ENCODE data around the gene RASD1.
A peak's percentile ranks its signal among the peaks of the same experiment; 100 is the strongest.
"Not testable (repeated sequence)": the region's sequence is repeated elsewhere in the genome, so short reads cannot be mapped to it uniquely, and the experiment has no call there.

The RASD1 gene

DNA sequence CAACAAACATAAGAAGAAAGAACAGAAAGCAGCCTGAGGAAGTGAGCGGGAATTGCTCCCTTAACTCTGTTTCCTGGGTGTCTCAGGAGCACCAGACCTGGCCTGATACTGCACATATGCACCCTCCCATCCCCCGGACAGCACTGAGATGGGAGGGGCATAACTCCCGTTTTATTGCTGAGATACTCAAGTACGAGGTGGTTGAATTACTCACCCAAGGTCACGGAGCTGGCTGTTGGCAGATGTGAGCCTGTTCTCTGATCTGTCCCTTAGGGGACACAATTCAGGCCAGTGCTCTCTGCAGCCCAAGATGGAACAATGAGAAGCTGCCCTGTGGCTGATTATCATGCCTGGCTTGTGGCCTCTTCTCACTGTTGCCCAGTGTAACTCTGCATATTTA is 28.5 kb downstream of the RASD1 start:
- no peak for DNase-seq

DNA sequence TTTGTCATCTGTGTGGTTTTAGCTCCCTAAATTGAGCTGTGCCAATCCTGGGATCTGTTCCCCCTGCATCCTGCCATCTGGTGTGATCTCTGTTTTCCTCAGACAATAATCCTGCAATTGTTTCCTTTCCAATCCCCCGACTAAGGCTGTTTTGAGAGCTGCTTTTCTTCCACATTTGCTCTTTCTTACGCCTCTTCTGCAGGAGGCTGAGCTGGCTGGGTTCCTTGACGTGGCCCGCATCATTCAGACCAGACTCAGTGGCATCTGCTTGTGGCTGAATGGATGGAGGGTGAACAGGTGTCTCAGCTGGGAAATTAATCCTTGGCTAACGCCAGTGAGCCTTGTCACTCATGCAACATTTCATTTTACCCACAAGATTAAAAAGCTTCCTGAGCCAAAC is 29.2 kb downstream of the RASD1 start:
- peak; percentile 49 for DNase-seq

DNA sequence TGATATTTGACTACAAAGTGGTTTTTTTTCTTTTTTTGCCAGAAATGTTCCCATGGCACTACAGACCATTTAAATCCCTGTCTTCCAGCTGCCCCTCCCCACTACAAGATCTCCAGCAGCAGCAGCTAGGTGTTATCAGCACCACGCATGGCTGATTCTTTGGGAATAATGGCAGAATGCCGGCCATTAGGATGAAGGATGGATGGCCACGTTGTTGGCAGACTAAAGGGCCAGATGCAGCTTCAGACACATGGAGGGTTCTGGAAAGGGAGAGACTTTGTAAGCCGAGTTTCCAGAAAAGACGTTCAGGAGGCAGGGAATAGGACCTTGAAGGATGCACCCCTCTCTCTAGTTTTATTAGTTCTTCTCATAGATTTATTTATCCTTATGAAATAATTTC is 29.7 kb downstream of the RASD1 start:
- no peak for DNase-seq

DNA sequence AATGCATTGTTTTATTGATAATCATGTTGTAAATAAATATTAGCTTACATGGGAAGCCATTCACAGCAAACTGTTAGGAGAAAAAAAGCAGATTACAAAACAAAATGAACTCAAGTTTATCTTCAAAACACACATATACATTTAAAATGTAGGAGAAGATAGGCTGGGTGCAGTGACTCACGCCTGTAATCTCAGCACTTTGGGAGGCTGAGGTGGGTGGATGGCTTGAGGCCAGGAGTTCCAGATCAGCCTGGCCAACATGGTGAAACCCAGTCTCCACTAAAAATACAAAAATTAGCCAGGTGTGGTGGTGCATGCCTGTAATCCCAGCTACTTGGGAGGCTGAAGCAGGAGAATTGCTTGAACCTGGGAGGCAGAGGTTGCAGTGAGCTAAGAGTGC is 30.3 kb downstream of the RASD1 start:
- DNase-seq: not testable (repeated sequence)

DNA sequence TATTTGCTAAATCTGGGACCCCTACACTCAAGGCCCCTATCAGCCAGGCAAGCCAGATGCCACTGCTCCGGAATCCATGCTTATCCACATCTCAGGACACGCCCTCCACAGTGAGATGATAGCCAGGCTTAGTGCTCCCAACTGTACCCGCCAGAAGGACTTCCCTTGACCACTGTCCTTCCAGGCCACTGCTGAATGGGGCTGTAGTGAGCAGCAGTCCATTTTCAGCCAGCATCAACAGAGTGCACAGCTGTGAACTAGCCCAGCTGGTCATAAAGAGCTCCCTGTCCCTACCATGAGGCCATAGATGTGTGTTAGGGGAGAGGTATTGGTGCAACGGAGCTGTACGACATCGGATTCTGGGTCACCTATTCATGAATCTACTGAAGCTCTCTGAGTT is 32.4 kb downstream of the RASD1 start:
- no peak for DNase-seq

DNA sequence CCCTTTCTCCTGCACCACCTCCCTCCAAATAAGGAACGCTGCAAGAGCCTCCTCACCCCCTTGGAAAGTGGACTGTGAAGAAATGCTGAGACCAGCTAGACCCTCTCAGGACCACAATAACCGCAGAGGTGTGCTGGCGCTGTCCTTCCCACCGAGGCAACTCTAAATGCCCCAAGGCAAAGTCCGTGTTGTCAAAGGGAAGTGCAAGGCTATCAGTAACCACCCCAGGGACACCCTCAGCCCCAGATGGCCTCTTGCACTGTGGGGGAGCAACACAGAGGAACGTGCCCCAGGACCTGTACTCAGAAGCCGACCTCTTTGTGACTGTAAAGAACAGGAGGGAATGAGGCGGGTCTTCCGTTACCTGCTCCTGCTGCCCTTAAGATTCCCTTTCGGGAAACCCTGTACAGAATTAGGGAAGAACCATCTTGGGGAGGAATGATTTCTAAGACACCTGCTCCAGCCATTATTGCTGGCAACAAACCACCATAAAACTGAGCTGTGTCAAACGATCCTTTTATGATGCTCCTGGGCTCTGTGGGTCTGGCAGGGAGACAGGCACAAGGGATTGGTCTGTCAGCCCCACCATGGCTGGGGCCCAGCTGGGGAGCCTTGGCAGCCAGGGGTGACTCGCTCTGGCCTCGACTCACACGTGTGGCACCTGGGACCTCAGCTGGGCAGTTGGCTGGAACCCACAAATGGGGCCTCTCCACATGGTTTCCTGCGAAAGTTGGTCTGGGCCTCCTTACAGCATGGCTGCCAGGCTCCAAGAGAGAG is 34.0 kb downstream of the RASD1 start:
- no peak for DNase-seq

DNA sequence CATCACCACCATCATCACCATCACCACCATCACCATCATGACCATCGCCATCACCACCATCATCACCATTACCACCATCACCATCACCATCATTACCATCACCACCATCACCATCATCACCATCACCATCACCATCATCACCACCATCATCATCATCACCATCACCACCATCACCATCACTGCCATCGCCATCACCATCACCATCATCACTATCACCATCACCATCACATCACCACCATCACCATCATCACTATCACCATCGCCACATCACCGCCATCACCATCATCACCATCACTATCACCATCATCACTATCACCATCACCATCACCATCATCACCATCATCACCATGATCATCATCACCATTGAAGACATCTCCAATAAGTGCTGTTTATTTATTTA is 36.2 kb downstream of the RASD1 start:
- DNase-seq: no peak

DNA sequence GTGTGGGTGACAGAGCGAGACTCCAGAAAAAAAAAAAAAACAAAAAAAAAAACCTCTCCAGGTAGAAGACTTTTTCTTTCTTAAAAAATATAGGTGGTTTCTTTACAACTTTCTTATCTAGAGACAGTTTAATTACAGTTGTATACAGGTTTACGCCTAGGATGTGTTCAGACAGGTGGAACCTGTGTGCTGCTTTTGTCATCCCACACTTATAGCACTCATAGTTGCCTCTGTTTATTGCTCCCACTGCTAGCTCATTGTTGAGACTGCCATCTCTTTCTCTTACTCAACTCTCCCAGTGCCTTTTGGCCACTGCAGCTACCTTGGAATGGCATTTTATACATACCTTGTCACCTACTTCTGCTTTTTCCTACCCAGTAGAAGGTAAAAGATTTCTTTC is 38.5 kb downstream of the RASD1 start:
- no peak for DNase-seq

DNA sequence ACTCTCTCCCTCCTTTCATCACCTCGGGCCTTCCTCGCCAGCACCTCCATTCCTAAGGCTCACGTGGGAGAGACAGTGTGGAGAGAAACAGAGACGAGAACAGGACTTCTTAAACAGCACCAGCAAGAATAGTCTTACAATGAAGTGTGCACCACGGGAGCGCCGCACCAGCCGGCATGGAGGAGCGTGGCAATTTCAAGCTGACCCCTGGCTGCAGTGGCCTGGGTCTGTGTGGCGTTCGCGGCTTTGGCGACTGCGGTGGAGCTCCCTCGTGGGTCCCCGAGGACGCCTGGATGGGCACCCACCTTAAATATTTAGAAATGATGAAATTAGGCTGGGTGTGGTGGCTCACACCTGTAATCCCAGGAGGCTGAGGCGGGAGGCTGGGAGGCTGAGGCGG is 39.9 kb downstream of the RASD1 start:
- no peak for DNase-seq

DNA sequence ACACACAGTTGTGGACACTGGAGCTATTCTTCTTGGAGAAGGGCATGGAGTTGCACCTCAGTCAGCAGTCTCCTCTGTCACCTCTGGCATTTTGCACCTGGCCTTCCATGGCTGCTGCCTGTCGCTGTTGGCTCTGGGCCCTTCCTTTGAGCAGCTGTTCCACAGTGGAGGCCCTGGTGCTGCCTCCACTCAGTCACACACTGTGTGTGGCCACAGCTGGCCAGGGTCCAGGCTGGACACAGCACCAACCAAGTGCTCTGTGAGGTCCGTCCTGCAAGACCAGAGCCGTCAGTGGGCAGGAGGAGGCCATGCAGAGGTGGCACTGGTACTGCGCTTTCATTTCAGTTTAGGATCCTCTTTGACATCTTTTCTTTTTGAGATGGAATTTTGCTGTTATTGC is 41.0 kb downstream of the RASD1 start:
- no peak for DNase-seq

DNA sequence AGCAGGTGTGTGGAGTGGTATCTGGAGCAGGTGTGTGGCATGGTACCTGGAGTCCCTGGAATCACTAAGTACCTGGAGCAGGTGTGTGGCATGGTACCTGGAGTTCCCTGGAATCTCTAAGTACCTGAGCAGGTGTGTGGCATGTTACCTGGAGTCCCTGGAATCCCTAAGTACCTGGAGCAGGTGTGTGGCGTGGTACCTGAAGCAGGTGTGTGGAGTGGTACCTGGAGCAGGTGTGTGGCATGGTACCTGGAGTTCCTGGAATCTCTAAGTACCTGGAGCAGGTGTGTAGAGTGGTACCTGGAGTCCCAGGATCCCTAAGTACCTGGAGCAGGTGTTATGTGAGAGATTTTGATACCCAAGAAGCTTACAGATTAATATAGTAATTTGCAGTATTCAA is 41.5 kb downstream of the RASD1 start:
- DNase-seq: not testable (repeated sequence)

DNA sequence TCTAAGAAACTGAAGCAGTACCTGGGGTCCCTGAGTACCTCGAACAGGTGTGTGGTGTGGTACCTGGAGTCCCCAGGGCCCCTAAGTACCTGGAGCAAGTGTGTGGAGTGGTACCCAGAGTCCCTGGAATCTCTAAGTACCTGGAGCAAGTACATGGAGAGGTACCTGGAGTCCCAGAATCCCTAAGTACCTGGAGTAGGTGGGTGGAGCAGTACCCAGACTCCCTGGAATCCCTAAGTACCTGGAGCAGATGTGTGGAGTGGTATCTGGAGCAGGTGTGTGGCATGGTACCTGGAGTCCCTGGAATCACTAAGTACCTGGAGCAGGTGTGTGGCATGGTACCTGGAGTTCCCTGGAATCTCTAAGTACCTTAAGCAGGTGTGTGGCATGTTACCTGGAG is 41.9 kb downstream of the RASD1 start:
- DNase-seq: no peak

DNA sequence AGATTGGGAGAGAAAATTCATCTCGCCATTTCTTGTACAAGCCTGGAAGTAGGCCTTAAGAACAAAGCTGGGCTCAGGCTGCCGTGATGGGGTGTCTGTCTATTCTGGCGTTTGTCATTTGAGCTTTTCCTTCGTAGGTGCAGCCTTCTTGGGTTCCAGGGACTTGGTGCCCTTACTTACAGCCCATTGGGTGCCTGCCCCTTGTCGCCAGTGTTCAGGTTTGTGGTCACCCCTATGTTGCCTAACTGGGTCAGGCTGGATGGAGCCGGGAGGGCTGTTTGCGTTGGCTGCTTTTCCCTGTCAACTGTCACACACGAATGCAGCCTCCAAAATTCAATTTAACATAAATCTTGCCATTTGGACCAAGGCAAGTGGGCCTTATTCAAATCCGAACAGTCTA is 43.1 kb downstream of the RASD1 start:
- no peak for DNase-seq

DNA sequence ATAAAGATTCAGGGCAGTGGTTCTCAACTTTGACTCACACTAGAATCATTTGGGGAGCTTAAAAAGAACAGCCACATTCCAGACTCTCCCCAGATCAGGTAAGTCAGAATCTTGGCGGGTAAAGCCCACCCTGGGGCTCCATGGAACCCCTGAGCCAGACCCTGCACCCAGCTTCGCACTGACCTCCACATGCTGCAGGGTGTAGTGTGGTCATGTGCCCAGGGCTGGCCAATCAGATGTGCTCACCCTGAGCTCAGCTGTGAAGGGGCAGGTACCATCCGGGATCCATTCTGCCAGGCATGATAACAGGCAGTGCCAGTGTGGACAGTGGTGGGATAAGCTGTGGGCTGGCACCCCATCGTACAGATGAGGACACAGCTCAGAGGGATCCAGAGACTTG is 47.5 kb downstream of the RASD1 start:
- DNase-seq: no peak

DNA sequence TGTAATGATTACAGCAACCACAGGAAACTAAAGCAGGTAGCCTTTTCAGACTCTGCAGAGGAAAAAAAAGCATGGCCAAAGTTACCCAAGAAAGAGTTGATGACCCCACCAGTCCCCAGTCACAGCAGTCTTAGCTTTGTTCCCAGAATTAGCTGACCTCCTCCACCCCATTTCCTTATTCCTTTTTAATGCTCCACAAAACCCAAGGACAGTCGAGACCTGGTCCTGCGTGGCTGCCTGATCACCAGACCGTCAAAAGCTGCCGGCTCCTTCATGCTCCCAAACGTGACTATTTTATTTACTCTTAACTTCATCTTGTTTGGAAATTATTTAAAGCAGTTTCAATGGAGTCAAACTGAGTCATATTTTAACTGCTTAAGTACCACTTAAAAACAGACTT is 48.1 kb downstream of the RASD1 start:
- DNase-seq: no peak

DNA sequence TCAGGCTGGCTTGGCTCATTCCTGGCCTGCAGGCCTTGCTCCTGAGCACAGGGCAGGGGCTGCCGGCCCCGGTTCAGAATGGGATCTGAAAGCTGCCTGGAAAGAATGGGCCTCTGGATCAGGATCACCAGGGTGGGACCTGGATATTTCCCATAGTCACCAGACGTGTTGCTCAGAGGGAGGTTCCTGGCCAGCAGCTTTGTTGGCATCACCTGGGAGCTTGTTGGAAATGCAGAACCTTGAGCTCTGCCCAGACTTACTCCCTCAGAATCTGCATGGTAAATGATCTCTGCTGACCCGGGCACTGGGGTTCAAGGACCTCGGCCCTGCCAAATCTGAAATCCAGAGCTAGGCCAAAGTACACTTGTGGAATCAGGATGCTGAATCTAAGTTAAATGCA is 48.9 kb downstream of the RASD1 start:
- DNase-seq: no peak

DNA sequence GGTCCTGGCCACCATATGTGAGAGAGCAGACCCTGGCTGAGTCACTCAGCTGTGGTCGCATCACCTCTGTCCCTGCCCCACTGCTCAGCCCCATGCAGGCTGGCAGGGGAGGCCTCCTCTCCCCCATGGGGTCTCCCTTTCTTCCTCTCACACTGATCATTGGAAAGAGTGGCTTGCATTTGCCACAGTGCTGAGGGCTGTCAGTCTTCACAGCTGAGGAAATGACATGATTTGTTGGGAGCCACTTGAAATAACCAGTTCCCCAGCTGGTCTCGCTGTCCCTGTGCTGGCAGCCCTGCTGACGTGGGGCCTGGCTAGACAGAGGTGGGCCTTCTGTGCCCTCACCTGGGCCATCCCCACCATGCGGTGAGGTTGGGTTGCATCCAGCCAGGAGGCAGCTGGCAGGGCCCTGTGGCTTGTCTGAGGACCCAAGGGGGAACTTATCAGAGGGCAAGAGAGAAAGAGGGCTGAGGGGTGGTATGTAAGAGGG is 49.5 kb downstream of the RASD1 start:
- DNase-seq: no peak

DNA sequence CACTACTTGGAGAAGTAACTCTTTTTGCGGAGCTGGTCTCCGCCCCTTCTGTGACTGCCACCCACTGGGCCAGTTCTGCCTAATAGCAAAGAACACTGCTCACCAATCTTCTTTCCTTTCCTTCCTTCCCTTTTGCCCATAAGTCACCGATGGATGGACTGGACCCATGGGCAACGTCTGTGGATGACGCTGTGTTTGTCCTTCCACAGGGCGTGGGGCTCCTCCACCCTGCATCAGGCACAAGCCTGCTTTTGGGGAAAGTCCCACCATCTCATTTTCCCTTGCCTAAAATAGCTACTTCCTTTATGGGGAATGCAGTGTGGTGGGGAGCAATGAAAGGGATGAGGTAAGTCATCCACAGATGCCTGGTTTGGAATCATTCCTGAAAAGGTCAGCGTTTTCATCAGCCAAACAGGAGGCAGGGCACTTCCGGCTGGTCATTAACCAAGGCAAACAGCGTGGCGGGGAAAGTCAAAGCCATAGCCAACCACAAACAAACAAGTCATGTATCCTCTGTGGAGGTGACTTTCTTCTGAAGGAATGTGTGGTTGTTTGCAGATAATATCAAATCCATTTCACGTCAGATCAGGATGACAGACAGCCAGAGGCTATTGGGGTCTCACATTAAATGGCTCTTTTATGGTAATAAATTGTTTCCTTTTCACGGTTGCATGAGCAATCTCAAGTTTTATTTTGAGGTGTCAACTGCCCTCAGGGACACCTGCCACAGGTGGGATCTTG is 50.1 kb downstream of the RASD1 start:
- no peak for DNase-seq

DNA sequence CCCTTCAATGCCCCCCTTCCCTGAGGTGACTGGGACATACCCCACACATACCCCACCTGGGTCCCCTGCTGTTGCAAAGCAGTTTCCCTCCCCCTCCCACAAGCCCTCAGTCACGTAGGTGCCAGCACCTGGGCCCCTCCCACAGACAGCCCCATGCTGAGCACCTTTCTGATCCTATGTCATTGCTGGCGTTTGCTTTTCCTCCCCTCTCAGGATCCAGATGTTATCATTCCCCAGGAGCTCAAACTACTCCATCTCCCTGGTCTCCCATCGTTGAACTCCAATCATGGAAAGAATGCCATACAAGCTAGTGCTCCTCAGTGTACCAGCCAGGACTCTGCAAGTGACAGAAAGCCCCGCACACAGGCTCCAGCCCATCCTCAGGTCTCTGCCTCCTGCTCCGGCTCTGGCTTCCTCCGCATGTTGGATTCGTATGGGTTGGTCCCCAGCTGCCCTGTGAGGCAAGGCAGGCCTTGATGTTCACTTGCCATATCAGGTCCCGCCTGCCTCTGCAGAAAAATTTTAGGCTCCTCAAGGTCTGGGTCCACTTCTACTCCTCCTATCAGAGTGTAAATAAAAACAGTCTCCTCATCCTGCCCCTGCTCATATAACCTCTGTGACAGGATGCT is 50.8 kb downstream of the RASD1 start:
- DNase-seq: no peak

All from NCI-H1694 (cell line).